ENCODE data around the gene FRMD3.

FRMD3 gene

DNA sequence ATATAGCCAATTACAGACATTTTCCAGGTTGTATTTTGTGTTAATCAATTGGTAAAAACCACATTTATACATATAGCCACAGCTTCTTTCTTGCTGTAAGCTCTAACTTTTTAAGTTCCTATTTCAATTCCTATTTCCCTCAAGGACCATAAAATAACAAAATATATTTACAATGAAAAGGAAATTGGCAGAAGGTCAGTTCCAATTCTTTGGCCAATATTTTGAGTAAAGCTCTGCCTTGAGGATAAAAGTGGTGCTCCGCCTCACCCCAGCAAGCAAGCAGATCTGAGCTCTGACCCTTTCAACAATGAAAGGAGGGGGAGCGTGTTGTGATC is 271.9 kb downstream of the FRMD3 start:
- H3K4me3 ChIP-seq (ENCODE audit: low read length), result no peak overlapping the region
- H3K9me3 ChIP-seq (ENCODE audit: low read length), result peaks cover 2% of the 10 kb centered on the region
- H3K4me1 ChIP-seq (ENCODE audit: insufficient read depth, low read length), result peaks cover 20% of the 10 kb centered on the region
- H2AFZ ChIP-seq (ENCODE audit: low read depth, low read length), result no peak overlapping the region
- no peaks in the 10 kb centered on the region for H3K36me3 ChIP-seq (ENCODE audit: insufficient read depth, low read length)
- H3K27me3 ChIP-seq (ENCODE audit: insufficient read depth, low read length), result no peaks in the 10 kb centered on the region

DNA sequence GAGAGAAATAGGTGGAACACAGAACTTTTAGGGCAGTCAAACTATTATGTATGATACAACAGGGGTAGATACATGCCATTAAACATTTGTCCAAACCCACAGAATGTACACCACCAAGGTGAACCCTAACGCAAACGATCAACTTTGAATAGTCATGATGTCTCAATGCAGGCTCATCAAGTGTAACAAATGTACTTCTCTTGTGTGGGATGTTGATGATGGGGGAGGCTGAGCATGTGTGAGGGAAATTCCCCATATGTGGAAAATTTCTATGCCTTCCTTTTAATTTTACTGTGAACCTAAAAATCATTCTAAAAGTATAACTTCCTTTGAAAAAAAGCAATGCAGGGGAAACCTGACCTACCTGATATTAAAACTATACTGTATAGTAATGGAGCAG is 273.9 kb downstream of the FRMD3 start:
- H3K9me3 ChIP-seq (ENCODE audit: low read length), result peaks cover 3% of the 10 kb centered on the region
- no peak overlapping the region for H2AFZ ChIP-seq (ENCODE audit: low read depth, low read length)
- no peak overlapping the region for H3K4me3 ChIP-seq (ENCODE audit: low read length)
- H3K36me3 ChIP-seq (ENCODE audit: insufficient read depth, low read length), result no peaks in the 10 kb centered on the region
- H3K27me3 ChIP-seq (ENCODE audit: insufficient read depth, low read length), result no peaks in the 10 kb centered on the region
- peaks cover 20% of the 10 kb centered on the region for H3K4me1 ChIP-seq (ENCODE audit: insufficient read depth, low read length)

DNA sequence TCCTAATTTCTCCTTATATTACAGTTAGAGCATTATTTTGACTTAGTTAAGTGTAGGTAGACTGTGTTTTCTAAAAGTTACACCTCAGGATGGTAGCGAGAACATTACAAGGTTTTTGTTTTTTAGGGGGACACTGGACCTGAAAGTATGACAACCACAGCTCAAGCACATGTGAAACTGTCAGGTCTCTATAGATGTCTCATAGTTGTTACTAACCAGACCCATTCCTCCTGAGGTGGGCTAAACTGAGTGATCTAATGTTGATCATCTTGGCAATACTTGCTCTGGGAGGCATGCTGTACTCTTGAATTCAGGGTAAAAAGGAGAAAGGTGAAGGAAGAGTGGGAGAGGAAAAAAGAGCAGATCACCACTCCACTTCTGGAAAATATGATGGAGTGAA is 278.6 kb downstream of the FRMD3 start:
- Histone ChIP-seq H3K27me3 (ENCODE audit: insufficient read depth, low read length) (no peaks in the 10 kb centered on the region), H3K9me3 (ENCODE audit: low read length) (peaks cover 6% of the 10 kb centered on the region), H3K36me3 (ENCODE audit: insufficient read depth, low read length) (no peaks in the 10 kb centered on the region), H3K4me3 (ENCODE audit: low read length) (no peak overlapping the region), H3K4me1 (ENCODE audit: insufficient read depth, low read length) (no peaks in the 10 kb centered on the region), H2AFZ (ENCODE audit: low read depth, low read length) (no peak overlapping the region)

DNA sequence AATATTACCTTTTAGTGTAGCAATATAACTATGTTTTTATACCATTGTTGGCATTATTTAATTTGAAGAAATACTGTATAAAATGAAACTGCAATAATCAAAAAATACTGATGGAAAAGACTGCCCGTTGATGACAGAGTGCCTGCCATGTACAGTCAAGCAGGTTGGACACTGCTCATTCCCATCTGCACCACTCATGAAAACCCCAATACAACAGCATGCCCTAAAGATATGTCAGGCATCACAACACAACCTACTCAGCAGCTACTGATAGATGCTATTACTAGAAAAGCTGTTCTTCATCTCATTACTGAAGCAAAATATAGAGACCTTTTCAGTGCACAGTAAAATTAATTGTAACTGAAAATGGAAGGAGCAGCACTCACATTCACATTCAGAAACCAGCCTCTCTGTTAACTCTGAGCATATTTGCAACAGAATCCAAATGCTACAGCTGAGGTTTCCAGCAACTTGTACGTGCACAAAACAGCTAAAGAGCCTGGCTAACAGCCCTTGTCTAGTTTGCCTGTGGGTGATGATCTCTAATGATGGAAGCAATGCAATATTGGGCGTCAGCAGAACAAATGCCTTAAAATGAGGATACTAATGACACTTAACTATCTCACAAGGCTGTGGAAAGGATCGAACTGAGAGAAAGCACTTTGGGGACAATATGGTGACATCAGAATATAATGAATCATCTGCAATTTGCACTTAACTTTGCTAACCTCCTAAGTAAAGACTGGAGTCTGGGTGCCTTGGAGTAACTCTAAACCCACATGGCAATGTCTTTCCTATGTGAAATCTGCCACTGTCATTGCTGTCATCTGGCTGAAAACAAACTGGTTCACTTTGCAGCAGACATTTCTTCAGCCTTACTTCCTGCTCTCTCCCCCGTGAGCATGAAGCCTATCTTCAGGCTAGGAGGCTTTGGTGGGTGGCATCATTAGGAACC is 280.0 kb downstream of the FRMD3 start:
- Histone ChIP-seq H3K4me1 (ENCODE audit: insufficient read depth, low read length) (no peaks in the 10 kb centered on the region), H3K27me3 (ENCODE audit: insufficient read depth, low read length) (no peaks in the 10 kb centered on the region), H2AFZ (ENCODE audit: low read depth, low read length) (no peak overlapping the region), H3K4me3 (ENCODE audit: low read length) (no peak overlapping the region), H3K9me3 (ENCODE audit: low read length) (peaks cover 6% of the 10 kb centered on the region), H3K36me3 (ENCODE audit: insufficient read depth, low read length) (no peaks in the 10 kb centered on the region)

DNA sequence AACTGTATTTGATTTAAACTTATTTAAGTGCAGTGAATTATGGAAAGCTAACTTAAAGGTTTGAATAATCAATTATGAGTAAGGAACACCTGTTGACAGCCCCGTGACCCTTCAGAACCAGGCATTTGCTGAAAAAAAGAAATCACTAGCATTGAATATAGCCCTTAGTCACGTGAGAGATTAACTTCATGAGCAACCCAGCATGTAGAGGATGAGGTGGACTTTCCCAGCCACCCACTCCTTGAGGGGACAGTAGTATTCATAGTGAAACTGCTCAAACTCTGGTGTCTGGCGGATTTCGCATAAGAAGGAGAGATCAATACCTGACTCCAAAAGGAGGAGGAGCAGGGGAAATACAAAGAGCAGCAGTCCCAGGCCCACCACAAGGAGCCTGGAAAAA is 290.5 kb downstream of the FRMD3 start:
- no peaks in the 10 kb centered on the region for H3K27me3 ChIP-seq (ENCODE audit: insufficient read depth, low read length)
- no peaks in the 10 kb centered on the region for H3K4me1 ChIP-seq (ENCODE audit: insufficient read depth, low read length)
- H3K4me3 ChIP-seq (ENCODE audit: low read length), result no peak overlapping the region
- no peak overlapping the region for H2AFZ ChIP-seq (ENCODE audit: low read depth, low read length)
- H3K9me3 ChIP-seq (ENCODE audit: low read length), result peaks cover 7% of the 10 kb centered on the region
- H3K36me3 ChIP-seq (ENCODE audit: insufficient read depth, low read length), result peaks cover 5% of the 10 kb centered on the region

DNA sequence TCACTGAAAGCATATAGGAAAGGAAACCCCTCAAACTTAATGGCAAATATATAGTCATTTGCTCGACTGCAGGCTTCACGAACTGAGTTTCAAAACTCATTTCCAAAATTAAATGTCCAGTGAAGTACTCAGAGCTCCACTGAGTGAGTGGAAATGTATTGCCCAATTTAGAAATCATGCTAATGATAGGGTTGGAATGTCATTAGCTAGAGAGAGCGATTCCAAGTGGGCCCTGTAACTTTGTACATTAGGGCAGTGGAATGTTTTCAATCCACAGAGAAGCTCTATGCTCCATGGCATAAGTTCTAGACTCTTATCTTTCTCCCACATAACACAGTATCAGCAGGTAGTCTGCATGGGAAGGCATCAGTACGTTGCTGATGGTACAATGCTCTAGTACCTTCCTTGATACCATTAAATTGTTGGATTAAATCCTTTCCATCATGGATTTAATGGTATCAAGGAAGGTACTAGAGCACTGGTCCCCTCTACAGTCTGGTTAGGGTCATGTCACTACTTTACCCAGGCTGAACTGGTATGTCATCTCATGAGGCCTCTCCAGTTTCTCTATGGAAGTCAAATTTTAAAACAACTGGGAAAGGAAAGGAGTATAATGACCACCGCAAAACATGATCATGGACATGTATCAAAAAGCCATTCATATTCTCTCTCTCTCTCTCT is 292.1 kb downstream of the FRMD3 start:
- Histone ChIP-seq H2AFZ (ENCODE audit: low read depth, low read length) (no peak overlapping the region), H3K4me3 (ENCODE audit: low read length) (no peak overlapping the region), H3K36me3 (ENCODE audit: insufficient read depth, low read length) (peaks cover 5% of the 10 kb centered on the region), H3K4me1 (ENCODE audit: insufficient read depth, low read length) (no peaks in the 10 kb centered on the region), H3K27me3 (ENCODE audit: insufficient read depth, low read length) (no peaks in the 10 kb centered on the region), H3K9me3 (ENCODE audit: low read length) (peaks cover 5% of the 10 kb centered on the region)

DNA sequence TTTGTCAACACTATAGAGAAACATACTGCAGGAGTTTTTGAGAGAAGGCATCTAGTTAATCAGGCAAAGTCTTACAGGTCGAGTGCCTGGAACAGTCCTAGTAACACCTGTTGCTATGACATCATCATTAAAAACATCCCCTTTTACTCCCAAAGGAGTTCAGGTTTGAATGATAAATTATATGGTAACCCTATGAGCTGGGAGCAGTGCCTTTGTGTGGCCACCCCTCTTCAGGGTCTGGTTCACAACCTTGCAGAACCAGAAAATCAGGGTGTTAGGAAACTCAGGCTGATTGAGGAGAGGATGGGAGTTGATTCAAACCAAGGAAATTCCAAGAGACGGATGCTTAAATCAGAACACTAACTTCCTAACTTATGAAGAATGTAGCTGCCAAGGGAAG is 296.1 kb downstream of the FRMD3 start:
- H3K4me3 ChIP-seq (ENCODE audit: low read length), result no peak overlapping the region
- H3K9me3 ChIP-seq (ENCODE audit: low read length), result peaks cover 2% of the 10 kb centered on the region
- no peaks in the 10 kb centered on the region for H3K27me3 ChIP-seq (ENCODE audit: insufficient read depth, low read length)
- H3K36me3 ChIP-seq (ENCODE audit: insufficient read depth, low read length), result no peaks in the 10 kb centered on the region
- no peaks in the 10 kb centered on the region for H3K4me1 ChIP-seq (ENCODE audit: insufficient read depth, low read length)
- H2AFZ ChIP-seq (ENCODE audit: low read depth, low read length), result no peak overlapping the region

DNA sequence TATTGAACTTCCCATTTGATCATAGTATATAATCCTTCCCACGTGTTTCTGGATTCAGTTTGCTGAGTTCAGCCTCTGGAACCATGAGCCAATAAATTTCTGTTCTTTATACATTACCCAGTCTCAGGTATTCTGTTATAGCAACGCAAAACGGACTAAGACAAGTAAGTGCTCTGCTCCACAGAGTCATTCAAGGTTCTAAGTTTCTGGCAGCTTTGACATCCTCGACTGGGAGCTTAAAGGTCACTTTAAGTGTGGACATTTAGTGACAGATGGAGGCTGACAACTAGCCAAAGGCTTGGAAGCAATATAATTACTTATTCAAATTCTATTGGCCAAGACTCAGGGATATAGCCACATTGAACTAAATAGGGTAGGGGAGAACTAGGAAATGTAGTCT is 297.5 kb downstream of the FRMD3 start:
- Histone ChIP-seq H3K4me1 (ENCODE audit: insufficient read depth, low read length) (no peaks in the 10 kb centered on the region), H3K27me3 (ENCODE audit: insufficient read depth, low read length) (no peaks in the 10 kb centered on the region), H2AFZ (ENCODE audit: low read depth, low read length) (no peak overlapping the region), H3K9me3 (ENCODE audit: low read length) (peaks cover 2% of the 10 kb centered on the region), H3K36me3 (ENCODE audit: insufficient read depth, low read length) (no peaks in the 10 kb centered on the region), H3K4me3 (ENCODE audit: low read length) (no peak overlapping the region)

DNA sequence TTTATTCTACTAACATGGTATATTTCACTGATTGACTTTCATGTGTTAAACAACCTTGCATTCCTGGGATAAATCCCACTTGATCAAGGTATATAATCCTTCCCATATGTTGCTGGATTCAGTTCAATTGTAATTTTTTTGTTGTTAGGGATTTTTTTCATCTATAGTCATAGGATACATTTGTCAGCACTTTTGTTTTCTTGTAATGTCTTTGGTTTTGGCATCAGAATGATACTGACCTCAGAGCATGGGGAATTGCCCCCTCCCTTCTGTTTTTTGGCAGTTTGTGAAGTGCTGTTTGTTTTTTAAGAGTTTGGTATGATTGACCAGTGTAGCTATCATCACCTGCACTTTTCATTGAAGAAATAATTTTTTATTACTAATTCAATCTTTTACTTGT is 298.5 kb downstream of the FRMD3 start:
- H3K9me3 ChIP-seq (ENCODE audit: low read length), result peaks cover 2% of the 10 kb centered on the region
- no peaks in the 10 kb centered on the region for H3K4me1 ChIP-seq (ENCODE audit: insufficient read depth, low read length)
- no peaks in the 10 kb centered on the region for H3K36me3 ChIP-seq (ENCODE audit: insufficient read depth, low read length)
- H3K27me3 ChIP-seq (ENCODE audit: insufficient read depth, low read length), result no peaks in the 10 kb centered on the region
- H3K4me3 ChIP-seq (ENCODE audit: low read length), result no peak overlapping the region
- H2AFZ ChIP-seq (ENCODE audit: low read depth, low read length), result no peak overlapping the region

DNA sequence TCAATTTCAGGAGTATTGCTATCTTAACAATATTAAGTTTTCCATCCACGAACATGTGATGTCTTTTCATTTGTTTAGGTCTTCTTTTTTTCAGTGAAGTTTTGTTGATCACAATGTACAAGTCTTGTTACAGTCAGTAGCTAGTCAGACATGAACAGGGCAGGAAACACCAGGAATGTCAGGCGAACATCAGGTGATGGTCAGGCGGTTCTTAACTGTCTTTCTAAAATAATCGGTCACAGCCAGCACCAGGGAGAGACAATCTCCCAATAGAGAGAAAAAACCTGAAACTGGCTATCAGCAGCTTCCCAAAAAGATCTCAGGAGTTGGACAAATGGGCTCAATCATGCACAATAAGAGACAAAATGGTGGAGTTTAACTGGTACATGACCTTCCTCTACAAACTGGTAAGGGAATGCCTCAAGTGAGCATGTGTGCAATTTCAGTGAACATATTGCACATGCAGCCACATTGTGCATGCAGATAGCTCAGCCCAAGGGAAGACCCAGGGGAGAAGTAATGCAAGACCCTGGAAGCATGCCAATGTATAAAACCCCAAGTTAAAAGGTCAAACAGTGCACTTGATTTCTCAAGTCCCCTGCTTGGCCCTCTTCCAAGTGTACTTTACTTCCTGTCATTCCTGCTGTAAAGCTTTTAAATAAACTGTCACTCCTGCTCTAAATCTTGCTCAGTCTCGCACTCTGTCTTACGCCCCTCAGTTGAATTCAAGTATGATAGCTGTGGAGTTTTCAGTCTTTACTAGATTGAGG is 299.1 kb downstream of the FRMD3 start:
- no peaks in the 10 kb centered on the region for H3K36me3 ChIP-seq (ENCODE audit: insufficient read depth, low read length)
- no peak overlapping the region for H3K4me3 ChIP-seq (ENCODE audit: low read length)
- H2AFZ ChIP-seq (ENCODE audit: low read depth, low read length), result no peak overlapping the region
- H3K27me3 ChIP-seq (ENCODE audit: insufficient read depth, low read length), result no peaks in the 10 kb centered on the region
- H3K9me3 ChIP-seq (ENCODE audit: low read length), result peaks cover 2% of the 10 kb centered on the region
- no peaks in the 10 kb centered on the region for H3K4me1 ChIP-seq (ENCODE audit: insufficient read depth, low read length)

DNA sequence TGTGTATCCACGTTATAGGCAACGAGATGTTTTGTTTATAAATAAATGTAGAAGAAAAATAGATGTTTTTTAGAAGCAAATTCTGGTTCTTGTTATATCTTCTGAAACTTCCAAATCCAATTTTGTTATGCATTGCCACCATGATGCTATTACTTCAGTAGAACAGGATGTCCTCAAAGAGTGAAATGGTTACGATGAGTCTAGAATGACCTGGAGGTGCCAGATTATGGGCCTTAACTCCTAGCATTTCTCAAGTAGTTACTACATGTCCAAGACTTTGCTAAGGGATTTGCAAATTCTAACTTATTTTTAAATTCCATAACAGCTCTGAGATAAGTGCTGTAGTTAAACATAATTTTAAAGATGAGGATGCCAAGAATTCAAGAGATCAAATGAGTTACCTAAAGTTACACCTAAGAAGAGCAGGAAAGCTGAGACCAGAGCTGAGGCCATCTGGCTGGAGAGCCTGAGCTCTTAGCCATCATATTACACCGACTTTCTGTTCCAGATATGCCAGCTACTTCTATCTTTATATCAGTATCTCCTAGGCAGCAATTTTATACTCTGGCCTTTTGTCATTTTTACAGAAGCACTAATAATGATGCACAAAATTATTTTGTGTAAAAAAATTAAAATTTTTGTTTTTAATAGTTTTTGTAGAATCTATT is 302.0 kb downstream of the FRMD3 start:
- Histone ChIP-seq H3K4me3 (ENCODE audit: low read length) (no peak overlapping the region), H3K9me3 (ENCODE audit: low read length) (no peaks in the 10 kb centered on the region), H3K36me3 (ENCODE audit: insufficient read depth, low read length) (no peaks in the 10 kb centered on the region), H2AFZ (ENCODE audit: low read depth, low read length) (no peak overlapping the region), H3K27me3 (ENCODE audit: insufficient read depth, low read length) (no peaks in the 10 kb centered on the region), H3K4me1 (ENCODE audit: insufficient read depth, low read length) (no peaks in the 10 kb centered on the region)

DNA sequence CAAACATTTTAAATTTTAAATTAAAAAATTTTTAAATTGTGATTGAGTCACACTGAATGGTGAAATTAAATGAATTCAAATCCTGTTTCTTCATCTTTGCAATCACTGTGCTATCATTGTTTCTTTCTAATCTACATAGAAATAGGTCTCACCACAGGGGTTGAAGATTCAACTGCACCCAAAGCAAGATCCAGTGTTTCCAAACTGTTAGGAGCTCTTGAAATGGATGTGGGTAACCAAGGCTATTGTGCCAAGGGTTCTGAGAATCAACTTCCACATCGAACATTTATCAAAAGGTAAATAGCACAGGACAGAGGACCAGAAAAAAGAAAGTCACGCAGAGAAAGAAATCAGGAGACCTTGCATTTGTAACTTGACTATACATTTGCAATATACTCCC is 302.7 kb downstream of the FRMD3 start:
- no peak overlapping the region for H2AFZ ChIP-seq (ENCODE audit: low read depth, low read length)
- no peaks in the 10 kb centered on the region for H3K9me3 ChIP-seq (ENCODE audit: low read length)
- no peaks in the 10 kb centered on the region for H3K36me3 ChIP-seq (ENCODE audit: insufficient read depth, low read length)
- H3K4me1 ChIP-seq (ENCODE audit: insufficient read depth, low read length), result no peaks in the 10 kb centered on the region
- H3K27me3 ChIP-seq (ENCODE audit: insufficient read depth, low read length), result no peaks in the 10 kb centered on the region
- no peak overlapping the region for H3K4me3 ChIP-seq (ENCODE audit: low read length)

DNA sequence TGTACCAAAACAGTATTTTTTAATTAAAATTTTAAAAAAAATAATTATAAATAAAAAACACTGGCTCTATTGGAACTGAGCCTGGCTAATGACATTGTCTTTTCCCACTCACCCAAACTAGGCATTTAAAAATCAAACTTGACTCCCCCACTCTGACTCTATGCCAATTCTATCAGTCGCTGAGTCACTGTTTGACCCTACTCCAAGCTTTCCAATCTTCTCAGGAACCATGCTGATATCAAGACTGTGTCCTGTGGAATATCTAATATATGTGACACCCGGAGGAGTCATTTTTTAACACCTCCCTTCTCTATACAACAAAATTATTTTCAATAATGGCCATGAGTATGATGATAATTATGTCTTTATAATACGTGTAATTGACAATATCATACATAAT is 303.7 kb downstream of the FRMD3 start:
- no peaks in the 10 kb centered on the region for H3K9me3 ChIP-seq (ENCODE audit: low read length)
- H3K4me3 ChIP-seq (ENCODE audit: low read length), result no peak overlapping the region
- H3K27me3 ChIP-seq (ENCODE audit: insufficient read depth, low read length), result no peaks in the 10 kb centered on the region
- H3K36me3 ChIP-seq (ENCODE audit: insufficient read depth, low read length), result no peaks in the 10 kb centered on the region
- H2AFZ ChIP-seq (ENCODE audit: low read depth, low read length), result no peak overlapping the region
- H3K4me1 ChIP-seq (ENCODE audit: insufficient read depth, low read length), result no peaks in the 10 kb centered on the region
